GM19324 (cell line): ENCODE measurements around the gene NUCB2.
A peak's percentile ranks its signal among the peaks of the same experiment; 100 is the strongest.
"Not testable (repeated sequence)": the region's sequence is repeated elsewhere in the genome, so short reads cannot be mapped to it uniquely, and the experiment has no call there.

Source experiments
- ATAC-seq: cut with Tn5 transposase; IDR thresholded peaks from one replicate; pipeline ENCODE4 v1.9.1; 2021; ENCODE audit warnings: mild to moderate bottlenecking, moderate library complexity; ENCODE audit not compliant: unreplicated experiment, low FRiP score

Gene NUCB2

DNA sequence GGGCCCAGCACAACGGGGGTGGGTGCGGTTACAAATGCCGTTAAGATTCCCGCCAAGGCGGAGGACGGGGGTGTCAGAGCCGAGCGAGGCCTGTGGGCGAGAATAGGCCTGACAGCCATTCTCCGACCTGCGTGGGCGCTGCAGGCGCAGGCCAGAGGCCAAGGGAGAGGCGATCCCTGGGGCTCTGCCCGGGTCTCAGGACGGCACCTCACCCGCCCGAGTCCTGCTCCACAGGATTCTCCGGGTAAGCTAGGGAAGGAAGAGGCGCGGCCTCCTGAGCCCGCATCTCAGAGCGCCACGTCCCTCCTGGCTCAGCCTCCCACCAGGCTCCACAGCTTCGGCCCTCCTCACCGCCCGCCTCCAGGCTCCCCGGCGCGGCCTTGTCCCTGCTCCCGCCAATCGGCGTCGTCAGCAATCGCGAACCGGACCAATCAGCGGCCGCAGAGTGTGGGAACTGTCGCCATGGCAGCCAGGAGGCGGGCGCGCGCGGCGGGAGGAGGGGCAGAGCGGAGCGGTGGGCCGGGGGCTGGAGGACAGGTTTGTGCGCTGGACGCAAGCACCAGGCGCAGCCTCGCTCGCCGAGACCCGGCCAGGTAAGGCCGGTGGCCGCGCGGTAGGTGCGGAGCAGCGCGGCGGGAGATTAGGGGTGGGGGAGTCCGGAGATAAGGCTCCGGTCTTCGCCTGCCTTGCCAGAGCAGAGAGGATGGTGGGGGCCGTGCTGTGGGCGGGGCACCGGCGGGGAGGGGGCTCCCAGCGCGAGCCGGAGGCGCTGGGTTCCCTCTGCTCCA, at the start of gene NUCB2:
Gene NUCB2, plus strand, starts transcription at position 504 of the 788 bp plus-strand sequence. CDS start 18,585 bp downstream, outside the sequence.
- peak; percentile 99 for ATAC-seq

- not testable (repeated sequence) for ATAC-seq
These were observed 48.2 kb upstream of the NUCB2 start for GRCh38 chr11:17228186-17228925.

DNA sequence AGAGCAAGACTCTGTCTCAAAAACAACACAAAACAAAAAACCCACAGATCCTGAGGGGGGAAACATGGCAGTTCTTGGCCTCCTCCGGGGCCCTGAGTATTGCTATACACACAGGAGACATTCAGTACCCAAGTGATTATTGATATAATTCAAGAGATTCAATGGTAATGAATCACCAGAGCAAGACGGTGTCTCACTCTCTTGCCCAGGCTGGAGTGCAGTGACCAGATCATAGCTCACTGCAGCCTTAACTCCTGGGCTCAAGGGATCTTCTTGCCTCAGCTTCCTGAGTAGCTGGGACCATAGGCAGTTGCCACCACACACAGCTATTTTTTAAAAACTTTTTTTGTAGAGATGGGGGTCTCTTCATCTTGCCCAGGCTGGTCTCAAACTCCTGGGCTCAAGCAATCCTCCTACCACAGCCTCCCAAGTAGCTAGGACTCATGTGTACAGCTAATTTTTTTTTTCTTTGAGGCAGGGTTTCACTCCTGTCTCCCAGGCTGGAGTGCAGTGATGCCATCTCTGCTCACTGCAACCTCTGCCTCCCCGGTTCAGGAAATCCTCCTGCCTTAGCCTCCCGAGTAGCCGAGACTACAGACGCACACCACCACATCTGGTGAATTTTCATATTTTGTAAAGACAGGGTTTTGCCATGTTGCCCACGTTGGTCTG, 46.9 kb upstream of the NUCB2 start:
- no peak for ATAC-seq

- peak; percentile 89 for ATAC-seq
These were observed 45.4 kb upstream of the NUCB2 start for GRCh38 chr11:17230867-17231851.

DNA sequence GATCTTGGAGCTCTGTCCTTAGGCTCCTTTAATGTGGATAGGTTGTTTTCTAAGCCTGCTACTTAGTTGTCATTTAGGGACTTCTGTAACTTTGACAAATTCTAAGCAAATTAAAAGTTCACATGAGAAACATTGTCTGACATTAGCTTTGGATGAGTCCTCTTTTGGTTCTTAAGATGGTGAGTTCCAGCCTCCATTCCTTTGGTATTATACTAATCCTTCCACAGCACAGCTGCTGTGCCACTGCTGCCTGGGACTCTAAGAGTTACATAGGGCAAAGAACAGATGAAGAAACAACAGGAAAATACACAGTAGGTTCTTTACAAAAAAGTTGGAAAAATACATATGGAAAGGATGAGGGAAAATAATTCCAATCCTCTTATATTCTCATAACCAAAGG, 43.4 kb upstream of the NUCB2 start:
- no peak for ATAC-seq

GRCh38 chr11:17238377-17238776, 38.2 kb upstream of the NUCB2 start:
- no peak for ATAC-seq

DNA sequence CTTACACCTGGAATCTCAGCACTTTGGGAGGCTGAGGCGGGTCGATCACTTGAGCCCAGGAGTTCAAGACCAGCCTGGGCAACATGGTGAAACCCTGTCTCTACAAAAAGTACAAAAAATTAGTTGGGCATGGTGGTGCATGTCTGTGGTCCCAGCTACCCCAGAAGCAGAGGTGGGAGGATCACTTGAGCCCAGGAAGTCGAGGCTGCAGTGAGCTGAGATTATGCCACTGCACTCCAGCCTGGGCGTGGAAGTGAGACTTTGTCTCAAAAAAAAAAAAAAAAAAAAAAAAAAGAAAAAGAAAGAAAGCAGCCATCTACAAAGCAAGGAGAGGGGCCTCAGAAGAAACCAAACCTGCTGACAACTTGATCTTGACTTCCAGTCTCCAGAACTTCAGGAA, 36.6 kb upstream of the NUCB2 start:
- not testable (repeated sequence) for ATAC-seq

DNA sequence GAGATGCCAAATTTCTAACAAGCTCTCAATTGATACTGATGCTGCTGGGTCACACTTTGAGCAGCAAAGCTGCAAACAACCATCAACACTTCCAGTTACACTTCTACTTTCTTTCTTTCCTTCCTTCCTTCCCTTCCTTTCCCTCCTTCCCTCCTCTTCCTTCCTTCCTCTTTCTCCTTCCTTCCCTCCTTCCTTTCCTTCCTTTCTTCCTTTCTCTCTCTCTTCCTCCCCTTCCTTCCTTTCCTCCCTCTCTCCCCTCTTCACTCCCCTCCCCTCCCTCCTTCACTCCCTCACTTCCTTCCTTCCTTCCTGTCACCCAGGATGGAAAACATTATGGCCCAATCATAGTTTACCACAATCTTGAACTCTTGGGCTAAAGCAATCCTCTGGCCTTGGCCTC, 35.8 kb upstream of the NUCB2 start:
- ATAC-seq, result no peak

GRCh38 chr11:17242954-17243353, 33.6 kb upstream of the NUCB2 start:
- not testable (repeated sequence) for ATAC-seq

GRCh38 chr11:17244046-17244445, 32.5 kb upstream of the NUCB2 start:
- no peak for ATAC-seq

- no peak for ATAC-seq
These were observed 25.8 kb upstream of the NUCB2 start for GRCh38 chr11:17250561-17251350.

- ATAC-seq, result no peak
These were observed 23.8 kb upstream of the NUCB2 start for GRCh38 chr11:17252704-17253103.

DNA sequence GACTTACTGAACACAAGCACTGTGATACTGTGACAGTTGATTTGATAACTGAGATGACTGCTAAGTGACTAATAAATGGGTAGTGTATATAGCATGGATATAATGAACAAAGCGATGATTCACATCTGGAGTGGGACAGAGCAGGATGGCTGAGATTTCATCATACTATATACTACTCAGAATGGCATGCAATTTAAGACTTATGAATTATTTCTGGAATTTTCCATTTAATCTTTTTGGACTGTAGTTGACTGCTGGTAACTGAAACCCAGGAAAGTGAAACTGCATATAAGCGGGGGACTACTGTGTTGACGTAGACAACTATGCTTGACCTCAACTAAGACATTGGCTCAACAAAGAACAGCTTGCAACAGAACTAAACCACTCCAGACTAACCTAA, 20.0 kb upstream of the NUCB2 start:
- no peak for ATAC-seq

- ATAC-seq, result no peak
These were observed 19.3 kb upstream of the NUCB2 start for GRCh38 chr11:17257196-17257595.

DNA sequence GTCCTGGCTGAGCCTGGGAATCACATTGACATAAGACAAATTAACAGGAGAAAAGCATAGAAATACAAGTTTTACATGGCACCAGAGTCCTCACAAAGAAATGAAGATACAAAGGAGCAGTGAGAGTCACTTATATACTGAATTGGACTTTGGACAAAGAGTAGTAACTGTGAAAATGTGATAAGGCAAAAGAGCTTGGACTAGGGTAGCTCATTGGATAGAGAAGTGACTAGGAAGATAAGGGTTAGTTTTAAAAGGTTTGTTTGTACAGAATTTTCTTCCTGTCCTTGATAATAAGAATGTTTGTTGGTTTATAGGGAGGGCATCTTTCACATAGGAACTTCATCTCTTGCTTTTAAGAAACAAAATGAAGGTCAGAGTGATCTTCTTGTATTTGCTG, 17.9 kb upstream of the NUCB2 start:
- no peak for ATAC-seq

- ATAC-seq, result no peak
These were observed 17.0 kb upstream of the NUCB2 start for GRCh38 chr11:17259519-17259918.

- no peak for ATAC-seq
These were observed 16.5 kb upstream of the NUCB2 start for GRCh38 chr11:17260020-17260419.

GRCh38 chr11:17263769-17264168, 12.8 kb upstream of the NUCB2 start:
- ATAC-seq, result no peak

GRCh38 chr11:17266781-17267180, 9.8 kb upstream of the NUCB2 start:
- ATAC-seq, result no peak
